NCI-H1048 (cell line): Measurements from ENCODE around the gene PTCD1.

Source experiments
- DNase-seq: peaks from one replicate; lab custom pipeline; 2025; lab: John Stamatoyannopoulos, UW

Gene PTCD1

GRCh38 chr7:99438573-99439480 lies at the start of gene PTCD1, which contains the start of gene CPSF4:
Gene PTCD1 (minus strand): TSS chr7:99438798. CDS start chr7:99435242, 3,556 bp downstream.
Gene CPSF4 (plus strand): TSS chr7:99438943. CDS start chr7:99439083, 140 bp downstream.
- peak; percentile 87 for DNase-seq

DNA sequence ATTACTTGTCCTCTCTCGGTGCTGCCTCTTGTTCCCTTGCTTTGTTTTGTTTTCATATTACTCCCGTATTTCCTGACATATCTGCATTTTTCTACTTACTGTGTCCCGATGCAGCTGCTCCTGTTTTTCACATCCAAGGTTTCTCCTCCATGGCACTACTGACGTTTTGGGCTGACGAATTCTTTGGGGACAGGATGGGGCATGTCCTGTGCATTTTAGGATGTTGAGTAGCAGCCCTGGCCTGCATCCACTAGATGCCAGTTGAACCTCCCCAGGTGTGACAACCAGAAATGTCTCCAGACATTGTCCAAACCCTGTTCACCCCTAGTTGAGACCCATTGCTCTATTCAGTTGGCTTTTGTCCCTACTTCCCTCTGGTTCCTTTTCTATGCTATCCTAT lies 46.5 kb upstream of the PTCD1 start:
- DNase-seq = no peak

GRCh38 chr7:99478464-99479440 lies 40.2 kb upstream of the PTCD1 start:
- DNase-seq = no peak

DNA sequence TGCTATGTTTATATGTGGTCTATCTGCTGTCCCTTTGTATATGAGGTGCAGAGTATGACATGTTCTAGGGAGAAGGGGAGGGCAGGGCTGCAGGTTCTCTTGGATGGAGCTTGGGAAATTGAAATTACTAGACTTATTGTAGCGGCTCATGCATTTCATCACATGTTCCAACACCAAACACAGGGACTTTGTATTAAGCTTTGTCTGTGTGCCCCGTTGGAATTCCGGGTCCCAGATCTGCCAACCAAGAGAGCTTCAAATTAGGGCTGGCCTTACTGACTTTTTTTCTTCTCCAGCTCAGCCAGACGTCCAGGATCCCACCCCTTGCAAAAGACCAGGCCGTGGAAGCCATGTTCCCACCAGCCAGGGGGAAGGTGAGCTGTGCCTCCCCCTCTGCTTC lies 37.5 kb upstream of the PTCD1 start:
- no peak for DNase-seq

DNA sequence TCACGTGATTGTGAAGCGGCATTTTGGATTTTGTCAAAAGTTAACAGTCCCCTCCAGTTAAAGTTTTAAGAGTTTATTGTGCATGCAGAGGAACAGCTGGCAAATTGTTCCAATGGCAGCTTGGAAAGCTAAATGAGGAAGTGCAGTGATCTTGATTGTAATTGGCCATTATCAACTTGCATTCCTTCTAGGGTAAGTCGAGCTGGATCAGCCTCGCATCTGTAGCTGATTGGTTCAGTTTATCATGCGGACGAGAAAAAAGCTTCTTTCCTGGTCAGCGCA lies 34.7 kb upstream of the PTCD1 start:
- no peak for DNase-seq

DNA sequence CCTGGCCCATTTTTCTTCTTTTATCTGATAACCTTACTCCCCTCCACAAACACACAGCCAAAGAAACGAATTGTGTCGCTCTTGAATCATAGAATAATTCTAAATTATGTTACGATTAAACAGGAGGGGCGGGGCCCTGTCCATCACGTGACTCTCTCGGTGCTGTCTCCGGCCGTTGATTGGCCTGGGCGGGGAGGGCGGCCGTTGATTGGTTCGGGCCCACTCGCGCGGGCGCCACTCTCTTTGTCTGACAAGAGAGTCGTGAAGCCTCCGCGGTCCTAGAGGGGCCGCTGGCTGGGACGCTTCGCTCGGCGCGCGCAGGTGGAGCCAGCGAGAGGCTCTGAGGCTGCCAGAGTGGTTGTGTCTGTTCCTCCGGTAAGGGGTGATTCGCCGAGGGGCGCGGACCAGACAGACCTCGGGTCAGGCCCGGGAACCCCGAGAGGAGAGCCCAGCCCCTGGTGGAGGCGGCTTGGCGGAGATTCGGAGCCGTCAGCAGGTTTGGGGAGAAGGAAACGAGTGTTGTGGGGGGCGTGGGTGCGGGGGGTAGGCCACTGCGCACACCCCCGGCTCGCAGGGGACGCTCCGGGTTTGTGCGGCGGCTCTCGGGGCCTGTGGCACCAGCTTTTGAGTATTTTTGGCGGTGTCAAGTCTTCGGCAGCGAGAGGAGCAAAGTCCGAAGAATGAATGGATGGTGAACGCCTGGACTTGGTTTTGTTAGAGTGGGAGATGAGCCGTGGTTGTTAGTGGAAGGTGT lies 34.1 kb upstream of the PTCD1 start, which contains the start of gene ZNF789:
TSS of gene ZNF789 (plus strand) at position 330 of the 754 bp plus-strand sequence. CDS start 3,567 bp downstream, outside the sequence.
- peak; percentile 88 for DNase-seq

DNA sequence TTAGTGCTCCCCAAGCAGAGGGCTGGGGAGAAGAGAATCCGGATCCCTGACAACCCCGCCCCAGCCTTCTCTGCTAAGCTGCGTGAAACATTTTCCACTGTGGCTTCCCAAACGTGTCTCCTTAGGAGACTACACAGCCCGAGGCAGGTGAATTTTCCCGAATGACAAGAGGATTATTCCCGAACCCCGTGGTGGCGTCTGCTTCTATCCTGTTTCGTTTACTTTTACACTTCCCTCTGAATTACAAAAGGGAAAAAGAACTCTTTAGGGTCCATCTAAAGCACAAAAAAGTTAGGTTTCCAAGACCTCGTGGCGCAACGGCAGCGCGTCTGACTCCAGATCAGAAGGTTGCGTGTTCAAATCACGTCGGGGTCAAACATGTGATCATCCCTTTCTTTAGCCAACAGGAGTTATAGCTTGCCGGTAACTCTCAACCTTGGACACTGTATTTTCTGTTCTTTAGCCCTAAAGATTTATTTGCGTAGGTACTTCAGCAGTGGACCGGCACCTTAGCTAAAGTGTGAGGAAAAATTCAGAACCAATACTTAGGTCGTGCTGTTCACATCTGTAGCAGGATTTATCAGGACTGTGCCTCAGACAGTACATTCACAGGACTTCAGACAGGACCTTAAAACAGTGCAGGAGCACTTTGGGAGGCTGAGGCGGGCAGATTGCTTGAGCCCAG lies 30.9 kb upstream of the PTCD1 start:
- no peak for DNase-seq

DNA sequence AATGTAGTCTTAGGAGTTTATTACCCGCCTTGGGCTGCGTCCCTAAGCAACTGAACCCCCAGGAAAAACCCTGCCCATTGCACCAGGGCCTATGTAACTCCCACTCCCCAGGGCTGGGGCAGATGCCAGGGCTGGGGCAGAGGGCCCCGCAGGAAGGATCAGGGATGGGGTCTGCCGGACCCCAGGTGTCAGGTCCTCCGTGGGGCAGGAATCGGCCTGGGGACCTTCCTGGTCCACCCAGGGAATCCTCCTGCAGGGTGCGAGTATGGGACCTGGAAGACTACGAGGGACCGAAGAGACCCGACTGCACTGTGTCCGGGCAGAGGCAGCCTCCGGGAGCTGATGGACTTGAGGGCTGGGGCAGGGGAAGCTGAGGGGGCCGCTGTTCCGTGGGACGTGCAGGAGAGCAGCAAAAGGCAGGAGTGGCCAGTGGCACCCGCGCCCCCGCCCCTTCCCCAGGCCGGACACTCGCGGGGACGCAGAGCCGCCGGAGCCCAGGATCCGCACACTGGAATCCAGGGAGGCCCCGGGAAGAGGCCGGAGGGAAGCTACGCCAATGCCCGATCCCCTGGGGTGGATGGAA lies 29.8 kb upstream of the PTCD1 start:
- DNase-seq = no peak

GRCh38 chr7:99465421-99465768 lies 26.8 kb upstream of the PTCD1 start:
- no peak for DNase-seq

DNA sequence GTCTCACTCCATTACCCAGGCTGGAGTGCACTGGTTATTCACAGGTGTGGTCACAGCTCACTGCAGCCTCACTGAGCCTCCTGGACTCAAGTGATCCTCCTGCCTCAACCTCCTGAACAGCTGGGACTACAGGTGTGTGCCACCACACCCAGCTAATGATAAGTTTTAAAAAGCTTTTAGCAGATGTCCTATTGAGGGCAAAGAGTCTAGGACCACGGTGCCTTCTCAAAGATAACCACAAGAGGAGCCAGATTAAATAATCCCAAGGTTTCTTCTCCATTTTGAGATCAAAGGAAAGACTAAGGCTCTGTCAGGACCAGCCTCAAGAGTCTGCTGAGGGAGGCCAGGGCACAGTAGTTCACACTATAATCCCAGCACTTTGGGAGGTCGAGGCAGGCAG lies 22.6 kb upstream of the PTCD1 start:
- no peak for DNase-seq

DNA sequence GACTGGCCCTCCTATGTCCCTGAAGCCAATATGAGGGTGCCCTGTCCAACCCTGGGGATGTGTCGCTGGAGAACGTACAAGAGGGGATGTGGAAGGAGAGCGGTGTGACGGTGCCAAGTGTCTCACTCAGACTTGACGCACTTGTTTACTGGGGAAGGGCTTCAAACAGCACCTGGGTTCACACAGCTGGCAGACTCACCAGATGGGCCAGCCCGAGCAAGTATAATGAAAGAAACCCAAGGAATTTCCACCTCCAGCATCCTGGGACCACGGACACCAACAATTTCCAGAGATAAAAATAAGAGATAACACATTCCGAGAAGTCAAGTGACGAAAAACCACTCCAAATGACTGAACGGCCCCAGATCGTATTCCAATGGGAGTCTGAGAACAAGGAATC lies 22.1 kb upstream of the PTCD1 start:
- DNase-seq = no peak

DNA sequence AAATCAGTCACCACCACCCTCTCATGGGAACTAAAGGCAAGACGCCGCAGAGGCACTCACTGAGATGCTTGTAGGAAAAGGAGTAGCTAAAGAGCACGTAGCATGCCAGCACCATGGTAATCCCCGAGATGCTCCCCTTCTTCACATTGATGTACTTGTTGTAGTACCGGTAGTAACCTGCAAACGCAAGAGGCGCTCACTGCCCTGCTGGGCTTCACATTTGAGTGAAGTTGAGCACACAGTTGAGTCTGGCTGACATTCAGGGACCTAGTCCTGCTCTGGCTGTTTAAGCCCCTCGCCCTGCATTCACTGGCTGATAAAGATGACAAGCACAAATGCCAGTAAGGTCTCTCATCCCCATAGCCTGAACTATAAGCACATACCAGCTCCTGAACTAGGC lies 20.5 kb upstream of the PTCD1 start:
- DNase-seq = no peak

- DNase-seq = no peak
These were observed 19.3 kb upstream of the PTCD1 start for GRCh38 chr7:99457650-99458493.

DNA sequence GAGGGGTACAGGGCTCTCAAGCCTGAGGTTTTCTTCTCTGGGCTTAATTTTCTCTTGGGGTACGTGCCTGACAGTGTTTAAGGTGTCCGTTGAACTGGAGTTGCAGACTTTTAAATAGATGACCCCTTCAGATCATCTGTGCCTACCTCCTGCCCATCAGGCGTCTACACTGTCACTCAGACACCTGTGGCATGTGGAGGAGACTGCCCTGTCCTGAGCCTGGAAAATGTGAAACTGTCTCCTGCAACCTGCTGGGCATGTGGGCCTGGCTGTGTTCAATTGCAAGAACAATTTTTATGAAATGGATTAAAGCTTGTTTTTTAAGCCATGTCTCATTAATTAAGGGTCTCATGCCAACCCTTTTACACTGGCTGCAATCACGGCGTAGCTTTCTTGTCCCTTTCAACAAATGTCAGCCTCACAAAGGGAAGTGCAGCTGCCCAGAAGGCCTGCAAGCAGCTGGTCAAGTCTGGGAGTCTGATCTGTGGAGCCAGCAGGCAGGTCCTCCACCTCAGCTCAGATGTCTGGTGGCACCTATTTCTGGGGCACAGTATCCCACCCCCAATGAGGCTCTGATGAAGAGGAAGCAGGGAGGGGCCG lies 18.6 kb upstream of the PTCD1 start:
- no peak for DNase-seq

DNA sequence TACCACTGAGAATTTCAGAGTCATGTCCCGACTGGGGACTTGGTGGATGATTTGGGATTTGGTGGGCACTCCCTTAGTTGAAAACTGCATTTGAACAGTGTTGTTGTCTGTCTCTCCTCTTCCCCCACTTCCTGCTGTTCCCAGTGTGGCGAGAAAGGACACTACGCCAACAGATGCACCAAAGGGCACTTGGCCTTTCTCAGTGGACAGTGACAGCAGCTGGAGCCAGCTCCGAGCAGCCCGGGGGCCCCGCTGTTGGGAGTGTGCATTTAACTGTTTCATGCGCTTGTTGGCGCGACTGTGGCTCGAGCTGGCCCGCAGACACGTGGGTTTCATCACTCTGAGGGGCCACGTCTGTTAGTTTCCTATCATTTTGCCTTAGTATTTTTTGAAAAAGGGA lies 17.7 kb upstream of the PTCD1 start:
- no peak for DNase-seq

GRCh38 chr7:99455874-99456273 lies 17.3 kb upstream of the PTCD1 start:
- DNase-seq = no peak

- no peak for DNase-seq
These were observed 14.5 kb upstream of the PTCD1 start for GRCh38 chr7:99453105-99453504.

- no peak for DNase-seq
These were observed 13.9 kb upstream of the PTCD1 start for GRCh38 chr7:99452541-99452940.

DNA sequence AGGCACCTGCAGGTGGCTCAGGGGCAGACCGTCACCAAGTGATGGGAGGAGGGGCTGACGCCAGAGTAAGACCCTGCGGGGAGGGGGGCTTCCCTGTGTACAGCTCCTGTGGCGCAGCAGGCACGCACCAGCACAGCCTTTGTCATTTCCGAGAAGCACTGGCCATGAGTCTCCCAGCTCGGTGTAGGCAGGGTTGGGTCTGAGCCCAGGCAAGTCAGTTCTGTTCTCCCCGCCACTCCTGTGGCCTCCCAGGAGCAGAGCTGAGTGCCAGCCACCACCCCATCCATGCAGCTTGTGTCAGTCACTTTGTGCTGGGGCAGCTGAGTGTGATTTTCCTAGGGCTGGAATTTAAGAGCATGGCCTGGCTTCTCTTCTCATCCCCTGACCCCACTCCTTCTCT lies 13.3 kb upstream of the PTCD1 start:
- DNase-seq = no peak

- no peak for DNase-seq
These were observed 10.7 kb upstream of the PTCD1 start for GRCh38 chr7:99449326-99449725.
